NCI-H226 (cell line): ENCODE data around the gene HJURP.

Experiments
- DNase-seq: peaks from one replicate; pipeline ENCODE4 v3.0.0-alpha.2; 2015

Gene HJURP

DNA sequence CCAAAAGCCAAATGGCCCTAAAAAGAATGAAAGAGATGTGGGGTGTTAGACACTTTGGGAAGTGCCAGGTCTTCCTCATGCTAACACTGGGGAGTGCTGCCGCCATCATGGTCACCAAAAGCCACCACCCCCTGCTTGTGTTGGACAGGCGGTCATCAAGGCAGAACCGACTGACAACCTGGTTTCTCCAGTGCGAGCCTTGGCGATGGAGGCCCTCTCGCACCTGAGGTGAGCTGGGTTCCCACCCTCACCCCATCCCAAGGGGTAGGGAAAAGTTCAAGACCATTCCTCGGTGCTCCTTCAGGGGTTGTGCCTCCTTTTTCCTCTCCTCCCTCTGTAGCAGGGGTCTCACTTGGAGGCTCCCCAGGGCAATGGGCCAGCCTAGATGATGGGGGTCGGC lies 42.6 kb downstream of the HJURP start:
- no peak for DNase-seq

DNA sequence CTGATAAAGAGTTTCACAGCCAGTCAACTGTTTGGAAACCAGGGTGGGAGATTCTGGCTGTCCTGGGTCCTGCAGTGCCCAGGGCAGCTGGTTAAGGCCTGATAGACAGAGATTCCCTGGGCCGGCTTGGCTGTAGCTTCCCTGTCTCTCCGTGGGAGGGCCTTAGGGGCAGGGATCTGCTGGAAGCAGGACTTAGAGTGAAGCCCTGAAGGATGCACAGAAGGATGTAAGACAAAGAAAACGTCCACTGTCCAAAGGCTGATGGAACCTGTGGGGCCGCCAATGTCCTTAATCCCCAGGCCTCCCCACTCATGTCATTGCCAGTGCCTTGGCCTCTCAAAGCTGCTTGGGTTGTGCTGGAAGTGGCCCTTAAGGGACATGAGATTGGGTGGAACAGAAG lies 43.2 kb downstream of the HJURP start:
- no peak for DNase-seq

GRCh38 chr2:233810385-233810784 lies 44.0 kb downstream of the HJURP start:
- no peak for DNase-seq

- DNase-seq, result no peak
Observed at GRCh38 chr2:233807966-233808935, 46.1 kb downstream of the HJURP start.

- DNase-seq, result no peak
Observed at GRCh38 chr2:233807215-233807865, 47.0 kb downstream of the HJURP start.

DNA sequence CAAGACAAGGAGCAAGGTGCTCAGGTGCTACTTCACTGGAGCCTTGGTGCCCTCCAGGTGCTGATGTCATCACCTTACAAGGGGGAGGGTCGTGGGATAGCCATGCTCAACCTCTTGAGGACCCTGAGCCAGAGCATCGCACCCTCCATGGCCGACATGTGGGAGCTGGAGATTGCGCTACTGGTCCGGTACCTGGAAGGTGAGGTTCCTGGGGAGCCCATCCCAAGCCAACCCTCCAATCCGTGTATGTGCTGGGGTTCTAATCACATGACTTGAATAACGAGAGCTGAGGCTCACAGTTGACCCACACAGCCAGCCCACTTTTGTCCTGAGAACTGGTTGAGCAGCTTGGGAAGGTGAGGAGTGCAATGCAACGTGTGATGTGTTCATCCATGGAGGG lies 50.3 kb downstream of the HJURP start:
- no peak for DNase-seq

GRCh38 chr2:233803292-233803911 lies 50.9 kb downstream of the HJURP start:
- DNase-seq, result no peak

DNA sequence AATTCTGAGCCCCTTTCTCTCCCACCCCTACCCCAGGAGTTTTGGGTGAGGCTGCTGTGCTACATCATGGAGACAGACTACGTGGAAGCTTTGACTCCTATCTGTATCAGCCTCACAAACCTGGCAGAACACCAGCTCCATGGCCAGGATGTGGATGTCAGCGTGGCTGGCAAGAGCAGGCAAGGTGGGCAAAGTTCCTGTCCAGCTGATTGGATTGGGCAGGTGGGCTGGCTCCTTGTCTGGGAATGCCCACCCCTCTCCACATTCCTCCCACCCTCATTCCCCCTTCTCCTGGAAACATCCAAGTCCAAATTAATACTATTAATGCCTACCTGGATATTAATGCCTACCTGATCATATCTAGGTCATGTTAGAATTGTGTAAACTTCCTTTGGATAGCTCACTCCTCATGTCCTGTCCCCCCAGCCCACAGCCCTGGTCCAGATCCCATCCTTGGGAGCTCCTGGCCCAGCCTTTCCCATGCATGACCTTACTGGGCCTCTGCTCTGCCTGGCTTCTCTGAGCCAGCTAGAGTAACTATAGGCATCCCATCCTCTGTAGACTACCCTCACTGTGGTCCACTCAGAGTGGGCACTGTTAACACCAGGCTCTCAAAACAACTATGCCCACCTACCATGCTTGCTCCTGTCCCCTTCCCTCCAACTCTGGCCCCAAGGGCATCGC lies 52.1 kb downstream of the HJURP start:
- DNase-seq, result no peak

DNA sequence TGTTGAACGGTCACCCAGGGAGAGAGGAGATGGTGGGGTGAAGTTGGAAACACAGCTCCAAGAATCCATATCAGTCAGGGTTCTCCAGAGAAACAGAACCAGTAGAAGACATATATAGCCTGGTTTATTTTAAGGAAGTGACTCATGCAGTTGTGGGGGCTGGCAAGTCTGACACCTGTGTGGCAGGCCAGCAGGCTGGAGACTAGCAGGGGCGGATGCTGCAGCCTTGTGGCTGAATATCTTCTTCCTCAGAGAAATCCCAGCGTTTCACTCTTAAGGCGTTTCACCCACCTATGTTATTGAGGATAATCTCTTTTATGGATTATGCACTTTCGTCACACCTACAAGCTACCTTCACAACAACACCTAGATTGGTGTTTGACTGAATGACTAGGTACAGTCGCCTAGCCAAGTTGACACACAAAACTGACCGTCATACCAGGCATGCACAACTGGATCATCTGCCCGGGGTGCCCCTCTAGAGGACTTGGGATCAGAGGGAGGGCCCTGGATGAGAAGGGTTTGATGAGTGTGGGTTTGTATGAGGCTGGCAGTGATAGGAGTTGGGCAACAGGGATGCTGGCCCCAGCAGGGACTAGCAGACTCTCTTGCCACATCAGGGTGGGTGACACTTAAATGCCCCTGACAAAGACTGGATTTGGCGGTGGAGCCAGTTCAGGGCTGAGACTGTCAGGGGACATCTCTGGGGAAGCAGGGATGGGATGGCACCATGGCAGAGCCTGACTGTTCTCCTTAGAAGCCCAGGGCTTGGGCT lies 52.8 kb downstream of the HJURP start:
- peak; percentile 36 for DNase-seq

- no peak for DNase-seq
Observed at GRCh38 chr2:233800208-233800607, 54.1 kb downstream of the HJURP start.

GRCh38 chr2:233799716-233800115 lies 54.6 kb downstream of the HJURP start:
- DNase-seq, result no peak

DNA sequence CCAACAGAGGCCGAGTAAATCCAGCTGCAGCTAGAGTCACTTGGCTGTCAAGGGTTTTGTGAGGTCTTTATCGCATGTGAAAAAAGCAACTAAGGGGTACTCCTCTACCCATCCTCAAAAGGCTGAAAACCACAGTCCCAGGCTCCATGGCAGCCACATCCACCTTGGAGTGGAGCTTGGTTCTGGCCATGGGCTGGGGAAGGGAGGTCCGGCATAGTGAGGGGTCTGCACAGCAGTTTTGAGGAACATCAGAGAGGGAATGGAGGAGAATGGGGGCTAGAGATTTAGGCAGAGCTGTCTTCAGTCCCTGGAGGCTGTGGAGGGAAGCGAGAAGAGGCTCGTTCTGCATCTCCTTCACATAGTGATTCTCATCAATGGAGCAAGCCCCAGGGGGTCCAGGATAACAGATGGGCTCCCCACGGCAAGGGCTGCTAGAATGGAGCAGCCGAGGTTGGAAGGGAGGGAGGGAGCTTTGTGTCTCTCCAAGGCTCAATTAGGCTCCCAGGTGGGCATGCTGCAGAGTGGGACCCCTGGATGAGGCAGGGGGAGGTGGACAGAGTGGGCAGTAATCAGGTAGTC lies 55.2 kb downstream of the HJURP start:
- no peak for DNase-seq

- DNase-seq, result no peak
Observed at GRCh38 chr2:233798335-233799086, 55.8 kb downstream of the HJURP start.

DNA sequence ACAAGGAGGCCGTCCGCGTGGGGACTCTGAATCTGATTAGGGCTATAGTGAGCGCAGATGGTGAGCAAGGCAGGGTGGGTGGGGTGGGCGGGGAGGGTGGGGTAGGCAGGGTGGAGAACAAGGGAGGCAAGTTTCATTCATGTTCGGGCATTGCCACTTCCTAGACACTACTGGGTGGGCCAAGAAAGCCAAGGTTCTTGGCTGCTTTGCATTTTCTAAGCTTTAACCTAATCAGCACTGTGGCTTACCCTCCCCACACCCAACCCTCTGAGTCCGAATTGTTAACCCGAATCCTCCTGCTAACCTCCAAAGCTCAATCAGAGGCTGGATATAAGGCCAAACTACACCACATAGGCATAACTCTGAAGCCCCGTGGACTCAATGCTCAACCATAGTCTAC lies 58.1 kb downstream of the HJURP start:
- no peak for DNase-seq

- no peak for DNase-seq
Observed at GRCh38 chr2:233795735-233796171, 58.6 kb downstream of the HJURP start.

- no peak for DNase-seq
Observed at GRCh38 chr2:233794128-233794658, 60.1 kb downstream of the HJURP start.

DNA sequence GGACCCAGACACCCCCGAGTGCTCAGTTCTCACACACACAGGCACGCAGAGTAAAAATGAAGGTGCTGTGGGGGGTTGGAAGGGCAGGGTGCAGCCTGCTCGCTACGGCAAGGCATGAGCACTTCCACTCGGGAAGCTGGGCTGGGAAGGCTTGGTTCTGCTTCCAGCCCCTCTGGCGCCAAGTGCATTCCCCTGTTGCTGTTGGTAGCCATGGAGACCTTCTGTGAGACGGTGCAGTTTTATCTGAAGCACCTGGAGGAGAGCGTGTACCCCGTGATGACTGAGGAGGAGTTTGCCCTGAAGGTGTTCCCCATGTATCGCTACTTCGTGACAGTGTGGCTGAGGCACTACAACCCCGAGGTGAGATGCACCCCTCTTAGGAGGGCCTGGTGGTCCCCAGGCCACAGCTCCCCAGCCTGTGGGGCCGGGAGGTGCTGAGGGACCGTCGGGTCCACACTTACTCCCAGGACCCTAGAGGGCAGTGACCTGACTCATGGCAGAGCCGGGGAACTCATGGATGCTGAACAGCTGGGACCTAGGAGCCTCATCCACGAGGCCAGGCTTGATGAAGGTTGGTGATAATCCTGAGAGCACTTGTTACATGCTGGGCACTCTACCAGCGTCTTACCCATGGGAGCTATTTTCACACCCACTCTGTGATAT lies 60.7 kb downstream of the HJURP start:
- no peak for DNase-seq

GRCh38 chr2:233792720-233793119 lies 61.6 kb downstream of the HJURP start:
- no peak for DNase-seq

GRCh38 chr2:233791883-233792329 lies 62.4 kb downstream of the HJURP start:
- DNase-seq, result no peak
